SK-N-SH (cell line): ENCODE results near the gene CNST.

Experiments used
- CTCF ChIP-seq: fragments of 200-600 bp; sonication (generic); IDR thresholded peaks from 2 replicates; pipeline ENCODE4 v1.6.1; 2017; ENCODE audit warnings: antibody characterized with exemption, mild to moderate bottlenecking, moderate library complexity
- EZH2phosphoT487 ChIP-seq: fragments of 200-600 bp; sonication (generic); IDR thresholded peaks from 2 replicates; pipeline ENCODE4 v1.6.1; 2017; ENCODE audit warnings: low read depth, mixed run types, mild to moderate bottlenecking, antibody characterized with exemption, moderate library complexity, borderline replicate concordance
- POLR2AphosphoS5 ChIP-seq: IDR thresholded peaks from 2 replicates; pipeline ENCODE4 v1.6.1; 2012; ENCODE audit warnings: low read depth, low read length
- RXRA ChIP-seq: IDR thresholded peaks from 2 replicates; pipeline ENCODE4 v1.4.0; 2012; ENCODE audit warnings: low read depth, mild to moderate bottlenecking, borderline replicate concordance

GRCh38 chr1:246667773-246668172 is 101.5 kb downstream of the CNST start:
- TF ChIP-seq CTCF (no peak), POLR2AphosphoS5 (no peak), RXRA (no peak), EZH2phosphoT487 (no peak)
